GM18511 (cell line): ENCODE measurements around the gene PRKAR2A.
"Not testable (repeated sequence)": the region's sequence is repeated elsewhere in the genome, so short reads cannot be mapped to it uniquely, and the experiment has no call there.

ENCODE experiments used
- ATAC-seq: cut with Tn5 transposase; IDR thresholded peaks from one replicate; pipeline ENCODE4 v1.9.1; 2021; ENCODE audit warnings: mild to moderate bottlenecking, moderate library complexity; ENCODE audit not compliant: unreplicated experiment

PRKAR2A gene

DNA sequence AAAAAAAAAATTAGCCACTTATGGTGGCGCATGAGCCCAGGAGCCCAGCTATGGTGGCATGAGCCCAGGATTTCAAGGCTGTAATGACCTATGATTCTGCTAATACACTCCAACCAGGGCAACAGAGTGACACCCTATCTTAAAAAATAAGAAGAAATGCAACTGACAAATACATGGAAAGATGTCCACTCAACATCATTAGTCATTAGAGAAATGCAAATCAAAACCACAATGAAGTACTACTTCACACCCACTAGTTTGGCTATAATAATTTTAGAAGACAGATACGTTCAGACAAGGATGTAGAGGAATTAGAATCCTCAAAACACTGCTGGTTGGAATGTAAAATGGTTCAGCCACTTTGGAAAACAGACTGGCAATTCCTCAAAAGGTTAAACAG lies 10.5 kb downstream of the PRKAR2A start:
- no peak for ATAC-seq

DNA sequence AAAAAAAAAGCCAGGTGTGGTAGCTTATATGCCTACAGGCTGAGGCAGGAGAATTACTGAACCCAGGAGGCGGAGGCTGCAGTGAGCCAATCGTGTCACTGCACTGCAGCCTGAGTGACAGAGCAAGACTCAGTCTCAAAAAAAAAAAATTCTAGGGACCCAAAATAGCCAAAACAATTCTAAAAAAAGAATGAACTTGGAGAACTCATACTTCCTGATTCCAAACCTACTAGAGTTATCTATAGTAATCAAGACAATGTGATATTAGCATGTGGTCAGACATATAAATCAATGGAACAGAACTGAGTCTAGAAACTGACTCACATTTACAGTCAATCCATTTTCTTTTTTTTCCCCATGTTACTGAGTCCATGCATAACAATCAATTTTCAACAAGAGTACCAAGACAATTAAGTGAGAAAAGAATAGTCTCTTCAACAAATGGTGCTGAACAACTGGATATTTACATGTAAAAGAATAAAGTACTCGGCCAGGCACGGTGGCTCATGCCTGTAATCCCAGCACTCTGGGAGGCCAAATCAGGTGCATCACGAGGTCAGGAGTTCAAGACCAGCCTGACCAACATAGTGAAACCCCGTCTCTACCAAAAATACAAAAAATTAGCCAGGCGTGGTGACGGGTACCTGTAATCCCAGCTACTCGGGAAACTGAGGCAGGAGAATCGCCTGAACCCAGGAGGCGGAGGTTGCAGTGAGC lies 11.9 kb downstream of the PRKAR2A start:
- no peak for ATAC-seq

DNA sequence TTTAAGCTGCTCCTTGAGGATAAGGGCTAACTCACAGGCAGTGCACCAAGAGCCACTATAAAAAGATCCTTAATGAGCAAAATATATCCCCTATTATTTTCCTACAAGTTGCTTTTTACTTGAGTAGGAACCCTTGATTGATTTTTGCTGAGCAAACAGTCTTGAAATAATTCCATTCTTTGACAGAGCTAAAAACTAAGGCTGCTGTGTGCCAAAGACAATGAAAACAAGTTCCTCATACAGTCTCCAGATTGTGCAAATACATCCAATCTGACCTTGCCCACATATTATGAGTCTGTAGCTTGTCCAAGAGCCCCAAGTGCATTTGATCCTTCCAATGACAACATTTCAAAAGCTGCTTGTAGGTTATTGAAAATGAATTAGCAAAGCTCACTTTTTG lies 15.0 kb downstream of the PRKAR2A start:
- ATAC-seq, result no peak

DNA sequence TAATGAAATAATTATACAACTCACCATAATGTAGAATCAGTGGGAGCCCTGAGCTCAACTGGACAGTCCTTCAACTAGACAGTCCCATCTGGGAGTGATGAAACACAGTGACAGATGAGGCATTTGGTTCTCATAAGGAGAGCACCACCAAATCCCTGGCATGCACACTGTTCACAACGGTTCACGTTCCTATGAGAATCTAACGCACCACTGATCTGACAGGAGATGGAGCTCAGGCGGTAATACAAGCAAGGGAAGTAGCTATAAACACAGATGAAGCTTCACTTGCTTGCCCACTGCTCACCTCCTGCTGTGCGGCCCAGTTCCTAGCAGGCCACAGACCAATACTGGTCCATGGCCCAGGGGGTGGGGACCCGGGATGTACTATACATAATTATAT lies 17.0 kb downstream of the PRKAR2A start:
- no peak for ATAC-seq

DNA sequence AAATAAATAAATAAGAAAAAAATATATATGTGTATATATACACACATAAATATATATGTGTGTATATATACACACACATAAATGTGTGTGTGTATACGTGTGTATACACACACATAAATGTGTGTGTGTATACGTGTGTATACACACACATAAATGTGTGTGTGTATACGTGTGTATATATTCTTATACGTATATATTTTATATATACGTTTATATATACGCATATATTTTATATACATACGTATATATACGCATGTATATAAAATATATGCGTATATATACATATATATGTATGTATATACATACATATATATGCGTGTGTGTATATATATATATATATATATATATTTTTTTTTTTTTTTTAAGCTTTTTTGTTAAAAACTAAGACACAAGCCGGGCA lies 18.1 kb downstream of the PRKAR2A start:
- ATAC-seq, result not testable (repeated sequence)

DNA sequence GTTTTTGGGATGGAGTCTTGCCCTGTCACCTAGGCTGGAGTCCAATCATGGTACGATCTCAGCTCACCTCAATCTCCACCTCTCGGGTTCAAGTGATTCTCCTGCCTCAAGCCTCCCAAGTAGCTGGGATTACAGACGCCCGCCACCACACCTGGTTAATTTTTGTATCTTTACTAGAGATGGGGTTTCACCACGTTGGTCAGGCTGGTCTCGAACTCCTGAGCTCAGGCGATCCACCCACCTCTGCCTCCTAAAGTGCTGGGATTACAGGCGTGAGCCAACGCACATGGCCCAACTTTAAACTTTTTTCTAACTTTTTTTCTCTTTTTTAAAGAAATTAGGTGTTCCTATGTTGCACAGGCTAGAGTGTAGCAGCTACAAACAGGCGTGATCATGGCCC lies 19.8 kb downstream of the PRKAR2A start:
- not testable (repeated sequence) for ATAC-seq

DNA sequence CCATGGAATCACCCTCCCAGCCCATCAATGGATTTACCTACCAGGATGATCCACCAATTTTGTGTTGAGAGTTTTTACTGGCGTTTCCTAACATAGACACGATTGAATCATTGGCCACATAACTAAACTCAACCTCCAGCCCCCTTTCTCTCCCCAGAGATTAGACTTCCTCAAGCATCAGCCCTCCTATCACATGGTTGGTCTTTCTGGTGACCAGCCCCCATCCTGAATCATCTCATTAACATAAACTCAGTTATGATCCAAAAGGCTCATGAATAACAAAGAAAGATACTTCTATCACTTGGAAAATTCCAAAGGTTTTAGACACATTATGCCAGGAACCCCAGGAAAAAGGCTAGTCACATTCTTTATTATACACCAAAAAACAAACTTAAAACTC lies 21.2 kb downstream of the PRKAR2A start:
- ATAC-seq, result no peak

DNA sequence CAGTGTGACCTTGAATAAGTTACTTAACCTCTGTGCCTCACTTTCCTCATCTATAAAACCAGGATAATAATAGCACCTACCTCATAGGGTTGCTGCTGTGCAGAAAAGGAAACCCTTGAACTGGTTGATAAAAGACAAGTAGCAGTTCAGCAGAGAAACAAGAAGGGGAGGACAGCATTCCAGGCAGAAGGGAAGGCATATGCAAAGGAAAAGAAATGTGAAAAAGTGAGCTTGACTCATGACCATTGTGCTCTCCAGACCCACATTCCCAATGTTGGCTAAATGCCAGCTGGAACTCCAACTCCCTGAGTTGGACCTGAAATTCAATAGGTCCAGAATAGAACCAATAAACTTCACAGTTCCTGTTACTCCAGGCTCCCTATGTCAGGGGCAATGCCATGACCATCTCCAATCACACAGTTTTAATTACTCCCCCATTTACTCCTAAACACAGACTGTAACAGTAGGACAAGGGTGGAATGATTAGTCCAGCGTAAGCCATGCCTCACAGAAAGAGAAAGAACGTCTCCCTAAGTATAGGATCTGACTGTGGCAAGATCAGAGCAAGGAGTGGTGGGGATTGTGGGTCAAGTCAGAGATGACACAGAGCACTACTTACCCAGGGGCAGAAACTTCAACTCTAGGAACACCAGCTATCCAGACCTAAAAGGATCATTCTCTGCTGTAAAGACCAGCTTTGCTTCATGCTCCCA lies 26.9 kb downstream of the PRKAR2A start:
- ATAC-seq, result no peak

DNA sequence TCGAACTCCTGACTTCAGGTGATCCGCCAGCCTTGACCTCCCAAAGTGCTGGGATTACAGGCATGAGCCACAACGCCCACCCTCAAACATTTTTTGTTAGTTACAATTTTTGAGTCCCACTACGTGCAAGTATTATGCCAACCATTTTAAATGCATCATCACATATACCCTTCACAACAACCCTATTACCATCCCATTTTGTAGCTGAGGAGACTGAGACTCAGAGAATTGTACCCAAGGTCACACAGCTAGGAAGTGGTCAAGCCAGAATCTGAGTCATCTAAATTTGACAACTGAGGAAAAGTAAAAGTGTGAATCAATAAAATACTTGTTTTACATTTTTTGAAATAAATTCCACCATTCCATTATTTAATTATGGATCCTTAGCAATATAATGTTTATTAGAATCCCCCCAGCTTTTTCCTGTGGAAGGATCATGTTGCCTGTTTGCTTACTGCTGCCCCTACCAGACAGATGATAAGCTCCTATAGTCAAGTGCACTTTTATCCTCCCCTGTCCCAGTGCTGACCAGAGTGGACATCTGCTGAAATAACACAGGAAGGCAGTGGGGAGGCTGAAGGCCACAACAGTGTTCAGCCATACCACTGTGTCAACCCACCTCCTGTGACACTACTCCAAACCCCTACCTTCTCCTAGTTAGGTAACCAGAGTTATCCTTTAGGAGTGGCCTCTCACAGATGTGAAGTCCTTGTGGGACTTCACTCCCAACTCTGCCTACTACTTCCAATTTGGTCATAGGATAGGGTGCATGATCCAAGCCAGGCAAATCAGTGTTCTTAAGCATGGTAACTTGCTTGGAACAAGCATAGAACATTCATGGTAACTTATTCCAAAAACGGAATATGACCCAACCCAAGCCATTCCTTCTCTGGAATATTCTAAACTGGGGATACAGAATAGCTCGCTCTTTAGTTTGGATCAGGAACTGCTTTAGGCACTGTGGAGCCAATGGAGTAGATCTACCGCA lies 28.1 kb downstream of the PRKAR2A start:
- no peak for ATAC-seq

DNA sequence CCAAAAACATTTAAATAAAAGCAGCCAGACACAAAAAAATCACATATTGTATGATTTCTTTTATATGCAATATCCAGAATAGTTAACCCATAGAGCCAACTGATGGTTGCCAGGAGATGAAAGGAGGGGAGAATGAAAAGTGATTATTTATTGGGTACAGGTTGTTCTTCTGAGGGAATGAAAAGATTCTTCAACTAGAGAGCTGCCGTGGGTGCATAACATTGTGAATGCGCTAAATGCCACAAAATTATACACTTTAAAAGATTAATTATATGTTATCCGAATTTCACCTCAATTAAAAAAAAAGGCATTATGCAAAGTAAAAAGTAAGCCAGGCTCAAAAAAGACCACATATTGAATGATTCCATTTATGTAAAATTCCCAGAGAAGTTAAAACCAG lies 36.1 kb downstream of the PRKAR2A start:
- ATAC-seq, result no peak

DNA sequence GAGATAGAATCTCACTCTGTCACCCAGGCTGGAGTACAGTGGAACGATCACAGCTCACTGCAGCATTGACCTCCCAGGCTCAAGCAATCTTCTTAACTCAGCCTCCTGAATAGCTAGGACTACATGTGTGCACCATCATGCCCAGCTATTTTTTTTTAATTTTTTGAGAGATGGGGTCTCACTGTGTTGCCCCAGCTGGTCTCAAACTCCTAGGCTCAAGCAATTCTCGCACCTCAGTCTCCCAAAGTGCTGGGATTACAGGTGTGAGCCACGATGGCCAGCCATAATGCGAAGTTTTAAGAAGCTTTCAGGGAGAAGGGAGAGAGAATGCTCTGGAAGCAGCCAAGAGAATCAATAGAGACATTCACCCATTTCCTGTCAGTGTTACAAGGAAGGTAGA lies 42.7 kb downstream of the PRKAR2A start:
- no peak for ATAC-seq

DNA sequence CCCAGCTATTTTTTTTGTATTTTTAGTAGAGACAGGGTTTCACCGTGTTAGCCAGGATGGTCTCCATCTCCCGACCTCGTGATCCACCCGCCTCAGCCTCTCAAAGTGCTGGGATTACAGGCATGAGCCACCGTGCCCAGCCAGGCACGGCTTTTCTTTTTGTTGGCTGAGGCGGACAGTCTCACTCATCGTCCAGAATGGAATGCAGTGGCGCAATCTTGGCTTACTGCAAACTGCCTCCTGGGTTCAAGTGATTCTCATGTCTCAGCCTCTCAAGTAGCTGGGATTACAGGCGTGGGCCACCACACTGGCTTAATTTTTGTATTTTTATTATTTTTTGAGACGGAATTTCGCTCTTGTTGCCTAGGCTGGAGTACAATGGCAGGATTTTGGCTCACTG lies 46.8 kb downstream of the PRKAR2A start:
- ATAC-seq, result not testable (repeated sequence)

DNA sequence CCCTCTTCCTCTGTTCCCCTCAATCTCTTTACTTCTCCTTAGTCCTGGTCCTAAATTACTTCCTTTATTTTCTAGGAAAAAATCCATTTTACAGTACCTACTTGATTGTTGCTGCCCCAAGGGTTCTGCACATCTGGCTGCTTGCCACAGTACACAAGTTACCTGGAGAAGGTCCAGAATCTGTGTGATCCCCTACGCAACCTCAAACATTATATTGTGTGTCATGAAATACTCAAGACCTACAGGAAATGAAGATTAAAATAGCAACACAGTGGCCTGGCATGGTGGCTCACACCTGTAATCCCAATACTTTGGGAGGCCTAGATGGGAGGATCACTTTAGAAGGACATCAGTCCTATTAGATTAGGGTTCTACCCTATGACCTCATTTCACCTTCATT lies 48.7 kb downstream of the PRKAR2A start:
- no peak for ATAC-seq

DNA sequence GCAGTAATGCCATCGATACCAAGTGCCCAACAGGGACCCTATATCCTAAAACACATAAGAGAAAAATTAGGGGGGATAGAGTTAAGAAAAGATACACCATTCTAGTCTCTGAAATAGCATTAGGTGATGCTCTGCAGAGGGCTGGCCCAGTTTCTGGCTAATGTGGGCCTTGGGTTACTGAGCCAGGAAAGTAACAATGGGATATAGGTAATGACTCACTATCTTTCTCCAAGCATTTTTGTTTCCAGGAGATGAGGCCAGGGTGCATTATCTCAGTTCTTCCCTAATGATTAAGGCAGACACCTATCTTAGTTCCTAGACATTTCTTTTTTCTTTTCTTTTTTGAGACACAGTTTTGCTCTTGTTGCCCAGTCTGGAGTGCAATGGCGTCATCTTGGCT lies 50.0 kb downstream of the PRKAR2A start:
- no peak for ATAC-seq

DNA sequence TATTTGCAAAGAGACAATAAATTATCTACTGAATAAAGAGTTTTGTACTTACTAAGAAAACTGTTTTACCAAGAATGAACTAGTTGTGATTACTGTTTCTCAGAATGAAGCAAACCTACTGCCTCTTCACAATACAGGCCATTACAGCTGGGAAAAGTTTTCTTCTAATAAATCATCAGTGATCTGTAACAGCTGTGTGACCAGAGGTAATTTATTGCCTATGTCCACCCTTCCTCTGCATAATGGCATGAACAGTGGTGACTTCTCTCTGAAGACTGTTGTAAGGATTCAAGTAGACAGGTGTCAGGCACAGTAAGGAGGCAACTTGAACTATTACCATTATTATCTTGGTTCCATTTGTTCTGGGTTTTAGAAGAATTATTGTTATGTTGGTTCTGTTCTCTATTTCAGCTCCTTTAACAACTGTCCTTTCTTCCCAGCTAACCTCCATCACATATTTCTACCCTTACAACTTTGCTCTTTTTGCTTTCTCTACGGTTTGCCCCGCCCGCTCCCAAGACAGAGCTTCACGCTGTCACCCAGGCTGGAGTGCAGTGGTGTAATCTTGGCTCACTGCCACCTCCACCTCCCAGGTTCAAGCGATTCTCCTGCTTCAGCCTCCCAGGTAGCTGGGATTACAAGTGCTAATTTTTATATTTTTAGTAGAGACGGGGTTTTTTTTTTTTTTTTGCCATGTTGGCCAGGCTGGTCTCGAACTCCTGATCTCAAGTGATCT lies 51.5 kb downstream of the PRKAR2A start:
- ATAC-seq, result no peak

DNA sequence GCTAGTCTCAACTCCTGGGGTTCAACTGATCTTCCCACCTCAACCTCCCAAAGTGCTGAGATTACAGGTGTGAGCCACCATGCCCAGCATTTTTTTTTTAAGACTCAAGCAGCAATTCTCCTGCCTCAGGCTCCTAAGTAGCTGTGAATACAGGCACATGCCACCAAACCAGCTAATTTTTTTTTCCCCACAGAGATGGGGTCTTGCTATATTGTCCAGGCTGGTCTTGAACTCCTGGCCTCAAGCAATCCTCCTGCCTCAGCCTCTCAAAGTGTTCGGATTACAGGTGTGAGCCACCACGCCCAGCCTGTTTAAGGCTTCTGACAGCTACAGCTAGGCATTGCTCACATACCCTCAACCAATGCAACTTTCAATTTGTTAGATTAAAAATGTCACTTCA lies 54.2 kb downstream of the PRKAR2A start:
- not testable (repeated sequence) for ATAC-seq

DNA sequence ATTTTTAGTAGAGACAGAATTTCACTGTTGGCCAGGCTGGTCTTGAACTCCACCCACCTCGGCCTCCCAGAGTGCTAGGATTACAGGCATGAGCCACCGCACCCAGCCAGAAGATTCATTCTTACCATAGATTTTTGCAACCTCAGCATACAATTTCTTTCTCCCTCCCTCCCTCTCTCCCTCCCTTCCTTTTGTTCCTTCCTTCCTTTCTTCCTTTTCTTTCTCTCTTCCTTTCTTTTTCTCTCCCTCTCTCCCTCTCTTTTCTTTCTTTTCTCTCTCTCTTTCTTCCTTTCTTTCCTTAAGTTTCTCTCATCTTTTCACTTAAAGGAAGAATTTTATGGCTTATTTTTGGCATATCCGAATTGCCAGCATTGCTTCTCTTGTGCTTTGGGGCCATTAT lies 58.0 kb downstream of the PRKAR2A start:
- ATAC-seq, result no peak

DNA sequence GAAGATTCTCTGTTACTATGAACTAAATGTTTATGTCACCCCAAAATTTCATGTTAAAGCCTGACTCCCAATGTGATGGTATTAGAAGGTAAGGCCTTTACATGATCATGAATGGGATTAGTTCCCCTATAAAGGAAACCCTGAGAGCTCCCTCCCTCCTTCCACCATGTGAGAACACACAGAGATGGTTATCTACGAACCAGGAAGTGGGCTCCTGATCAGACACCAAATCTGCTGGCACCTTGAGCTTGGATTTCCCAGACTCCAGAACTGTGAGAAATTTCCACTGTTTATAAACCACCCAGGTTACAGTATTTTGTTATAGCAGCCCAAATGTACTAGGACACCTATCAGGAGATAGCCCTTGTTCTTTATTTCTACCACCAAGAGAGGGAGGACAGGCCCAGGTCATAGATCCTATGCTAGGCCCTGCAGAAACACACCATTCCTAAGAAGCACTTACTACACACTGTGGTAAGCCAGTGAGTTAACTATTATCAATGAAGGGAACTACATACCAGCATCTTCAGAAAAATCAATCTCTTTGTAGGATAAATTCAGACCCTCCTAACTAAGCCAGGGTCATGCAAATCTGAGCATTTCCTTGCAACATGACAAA lies 59.0 kb downstream of the PRKAR2A start:
- no peak for ATAC-seq

DNA sequence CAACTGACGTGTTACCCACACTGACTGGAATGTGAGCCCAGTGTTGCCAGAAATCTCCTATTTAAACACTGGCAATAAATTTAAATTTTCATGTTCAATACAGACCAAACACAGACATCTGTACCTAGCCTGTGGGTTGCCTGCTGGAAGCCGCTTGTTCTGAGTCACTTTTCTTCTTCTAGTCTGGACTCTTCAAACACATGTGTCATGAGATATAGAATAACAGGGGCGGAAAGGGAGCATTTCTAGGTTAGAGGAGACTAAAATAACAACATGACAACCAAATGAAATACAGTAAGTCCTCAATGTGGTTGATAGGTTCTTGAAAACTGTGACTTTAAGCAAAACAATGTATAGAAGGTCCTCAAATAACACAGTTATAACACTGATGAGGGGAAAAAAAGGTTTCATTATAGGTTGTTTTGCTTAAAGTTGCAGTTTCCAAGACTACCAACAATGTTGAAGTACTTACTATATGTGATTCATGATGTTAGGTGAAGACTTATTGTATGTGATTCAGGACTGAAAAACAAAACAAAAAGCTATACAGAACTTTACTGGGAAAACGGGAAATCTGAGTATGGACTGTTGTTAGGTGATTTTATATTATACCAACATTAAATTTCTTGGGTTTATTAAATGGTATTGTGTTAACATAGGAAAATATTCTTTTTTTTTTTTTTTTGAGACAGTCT lies 63.1 kb downstream of the PRKAR2A start:
- no peak for ATAC-seq

DNA sequence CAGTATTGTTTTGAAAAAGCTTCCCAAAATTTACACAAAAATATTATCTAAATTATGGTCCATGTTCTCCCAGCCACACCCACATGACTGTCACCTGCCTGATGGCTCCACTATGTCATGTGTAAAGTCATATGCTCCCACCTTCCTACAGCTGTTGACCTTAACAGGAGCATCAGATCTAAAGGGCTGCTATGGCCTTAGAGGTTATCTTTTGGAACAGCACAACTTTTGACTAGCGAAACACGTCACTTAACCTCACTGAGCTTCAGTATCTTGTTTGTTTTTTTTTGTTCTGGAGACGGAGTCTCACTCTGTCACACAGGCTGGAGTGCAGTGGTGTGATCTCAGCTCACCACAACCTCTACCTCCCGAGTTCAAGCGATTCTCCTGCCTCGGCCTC lies 64.4 kb downstream of the PRKAR2A start:
- ATAC-seq, result no peak
